SK-N-MC (cell line): Measurements from ENCODE around the gene APOL6.

Experiments
- EZH2 ChIP-seq: fragments of 200-600 bp; sonication (generic); IDR thresholded peaks from one replicate; pipeline ENCODE4 v1.6.1; 2017; ENCODE audit warnings: antibody characterized with exemption
- FOXP2 ChIP-seq: optimal IDR thresholded peaks from 2 replicates; pipeline ENCODE3; 2011; ENCODE audit warnings: mild to moderate bottlenecking, moderate library complexity; ENCODE audit not compliant: insufficient read depth; ENCODE audit errors: extremely low read length, control extremely low read depth
- POLR2AphosphoS5 ChIP-seq: IDR thresholded peaks from 2 replicates; pipeline ENCODE4 v1.6.1; 2012; ENCODE audit warnings: mild to moderate bottlenecking, low read depth, low read length, borderline replicate concordance

- TF ChIP-seq POLR2AphosphoS5 (no peak), FOXP2 (no peak), EZH2 (no peak)
Observed at GRCh38 chr22:35600476-35600875, 47.8 kb upstream of the APOL6 start.
